Measurements from ENCODE around the gene PAQR6.

GRCh38 chr1:156286061-156286460 is 38.2 kb upstream of the PAQR6 start:
- TF ChIP-seq POLR2A (IDR thresholded peaks at IDR 0.05; ENCODE audit: low read length): no peak
- TF ChIP-seq GATA1 (IDR thresholded peaks at IDR 0.05; ENCODE audit: low read depth, low read length): no peak

Data from erythroblast (primary cell).